Measurements from ENCODE around the gene XAB2.

Gene XAB2

DNA sequence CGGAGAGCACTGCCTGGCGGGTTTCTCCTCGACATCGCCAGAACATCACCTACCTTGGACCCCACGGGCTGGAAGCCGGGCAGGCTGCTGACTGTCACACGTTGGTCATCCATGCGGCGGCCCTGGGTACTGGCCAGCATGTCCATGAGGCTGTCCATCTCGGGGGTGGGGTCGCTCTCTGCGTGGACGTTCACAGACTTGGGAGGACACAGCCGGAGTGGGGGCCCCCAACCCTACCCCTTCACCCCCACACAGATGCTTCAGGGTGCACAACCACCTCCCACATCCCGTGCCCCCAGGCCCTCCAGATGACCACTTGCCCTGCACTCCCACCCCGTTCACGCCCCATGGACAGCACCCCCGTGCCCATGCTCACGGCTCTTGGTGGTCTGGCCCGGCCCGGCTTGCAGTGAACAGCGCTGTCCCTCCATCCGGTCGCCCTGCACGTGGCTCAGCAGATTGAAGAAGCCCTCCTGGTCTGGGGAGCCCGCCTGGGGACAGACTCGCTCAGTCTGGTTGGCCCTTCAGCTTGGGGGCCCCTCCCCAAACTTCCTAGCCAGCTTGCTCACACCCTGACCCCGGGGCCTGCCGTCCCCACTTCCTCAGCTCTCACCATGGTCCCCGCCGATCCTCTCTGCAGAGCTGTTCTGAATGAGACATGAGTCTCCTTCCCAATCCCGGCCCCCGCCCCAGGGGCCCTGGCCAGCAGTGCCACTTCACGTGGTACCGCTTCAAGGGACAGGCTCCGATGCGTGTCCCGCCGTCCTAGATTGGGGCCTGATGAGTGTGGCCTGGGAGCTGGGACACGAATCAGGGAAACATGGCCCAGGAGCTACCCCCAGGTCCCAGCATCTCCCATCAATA lies 3.2 kb upstream of the XAB2 start:
- no peak for DNase-seq

DNA sequence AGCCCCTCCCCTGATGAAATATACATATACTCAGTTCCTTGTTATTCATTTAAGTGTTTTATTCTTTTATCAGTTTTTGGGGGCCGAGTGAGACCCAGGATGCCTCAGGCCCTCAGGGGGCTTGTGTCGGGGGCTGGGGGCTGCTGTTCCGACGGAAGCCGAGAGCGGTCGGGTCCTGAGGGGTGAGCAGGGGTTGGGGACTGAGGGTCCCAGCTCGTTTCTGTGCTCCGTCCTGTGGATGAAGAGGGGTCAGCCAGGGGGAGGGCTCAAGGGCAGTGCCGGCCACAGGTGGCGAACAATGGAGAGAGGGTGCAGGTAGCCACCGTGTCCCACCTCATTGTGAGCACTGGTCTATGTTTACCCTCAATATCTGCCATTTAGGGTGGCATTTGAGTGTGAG lies 2.2 kb upstream of the XAB2 start:
- no peak for DNase-seq

DNA sequence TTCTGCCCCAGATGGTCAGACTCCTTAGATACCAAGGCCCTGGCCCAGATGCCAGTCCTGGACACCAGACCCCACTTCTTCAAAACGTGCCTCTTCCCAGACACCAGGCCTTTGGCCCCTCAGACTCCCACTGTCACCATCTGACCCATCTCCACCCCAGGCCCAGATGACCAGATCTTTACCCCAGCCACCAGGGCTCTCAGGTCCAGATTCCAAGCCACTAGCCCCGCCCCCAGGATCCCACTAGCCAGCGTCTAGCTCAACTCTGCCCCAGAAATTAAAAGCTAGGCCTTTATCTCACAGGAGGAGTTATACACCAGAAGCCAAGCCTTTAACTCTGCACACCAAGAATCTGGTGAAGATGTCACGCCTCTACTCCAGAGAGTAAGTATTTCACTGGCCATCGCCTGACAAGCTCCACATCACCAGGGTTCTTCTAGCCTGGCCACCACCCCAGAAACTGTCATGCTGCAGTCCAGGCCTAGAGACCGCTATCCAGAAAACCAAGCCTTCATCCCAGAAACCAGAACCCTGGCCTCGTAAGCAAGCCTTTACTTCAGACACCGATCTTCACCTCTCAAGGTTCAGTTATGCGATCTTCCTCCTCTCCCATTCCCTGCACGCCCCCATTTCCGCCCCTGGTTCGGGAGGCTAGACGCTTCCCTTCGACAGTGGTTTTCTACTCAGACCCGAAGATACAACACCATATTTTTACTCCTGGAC lies 595 bp downstream of the XAB2 start:
- no peak for DNase-seq

DNA sequence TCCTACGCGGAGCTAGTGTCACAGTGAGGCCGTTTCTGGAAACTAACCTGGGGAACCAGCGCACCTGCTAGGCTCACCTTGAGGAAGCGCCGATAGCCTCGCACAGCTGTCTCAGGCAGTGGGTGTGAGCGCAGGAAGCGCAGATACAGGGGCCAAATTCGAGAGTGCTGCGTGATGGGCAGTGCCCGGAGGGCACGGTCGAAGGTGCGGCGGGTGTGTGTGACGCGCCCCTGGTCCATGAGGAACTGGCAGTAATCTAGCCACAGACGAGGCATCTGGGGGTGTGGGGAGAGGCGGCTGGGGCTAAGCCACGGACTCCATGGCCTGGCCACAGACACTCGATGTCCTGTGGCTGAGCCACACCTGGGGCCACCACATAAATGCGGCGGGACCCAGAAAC lies 2.2 kb downstream of the XAB2 start:
- DNase-seq = no peak

DNA sequence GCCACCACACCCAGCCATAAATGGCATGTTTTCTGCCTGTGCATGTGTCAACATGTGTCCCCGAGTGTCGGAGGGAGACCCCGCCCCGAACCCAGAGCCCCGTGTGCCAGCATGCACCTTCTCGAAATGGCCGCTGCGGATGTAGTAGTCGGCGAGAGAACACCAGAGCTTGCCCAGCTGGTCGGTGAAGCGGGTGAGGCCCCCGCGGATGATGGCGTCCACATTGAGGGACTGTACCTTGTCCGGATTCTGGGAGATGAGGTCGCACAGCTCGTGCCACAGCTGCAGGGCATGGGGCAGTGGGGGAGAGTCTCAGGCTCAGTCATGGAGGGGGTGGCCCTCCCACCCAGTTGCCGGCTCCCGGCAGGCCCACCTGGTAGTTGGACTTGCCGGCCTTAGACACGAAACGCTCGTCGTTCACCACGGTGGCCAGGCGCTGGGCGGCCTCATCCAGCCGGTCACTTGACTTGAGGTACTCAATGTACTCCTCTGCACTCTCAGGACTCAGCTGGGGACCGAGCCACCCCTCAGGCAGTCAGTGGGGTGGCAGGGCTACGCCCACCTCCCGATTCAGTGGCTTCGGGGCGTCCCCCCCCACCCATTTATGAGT lies 3.5 kb downstream of the XAB2 start:
- no peak for DNase-seq

DNA sequence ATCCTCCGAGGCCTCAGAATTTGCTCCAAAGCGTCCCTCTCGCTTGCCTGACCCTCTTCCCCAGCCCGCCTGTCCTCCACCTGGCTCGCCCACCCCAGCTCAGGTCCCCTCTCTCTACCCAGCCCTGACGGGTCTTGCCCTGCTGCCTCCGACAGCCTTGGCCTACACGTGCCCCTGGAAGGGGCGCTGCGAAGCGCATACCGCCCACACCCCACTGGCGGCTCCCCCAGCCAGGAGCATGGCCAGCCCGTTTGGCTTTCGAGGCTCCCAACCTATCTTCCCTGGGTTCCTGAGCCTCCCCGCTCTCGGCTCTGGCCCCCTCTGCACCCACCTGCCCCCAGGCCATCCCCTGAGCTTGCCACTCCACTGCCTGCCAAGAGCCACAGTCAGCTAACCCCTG lies 4.5 kb downstream of the XAB2 start:
- no peak for DNase-seq

DNA sequence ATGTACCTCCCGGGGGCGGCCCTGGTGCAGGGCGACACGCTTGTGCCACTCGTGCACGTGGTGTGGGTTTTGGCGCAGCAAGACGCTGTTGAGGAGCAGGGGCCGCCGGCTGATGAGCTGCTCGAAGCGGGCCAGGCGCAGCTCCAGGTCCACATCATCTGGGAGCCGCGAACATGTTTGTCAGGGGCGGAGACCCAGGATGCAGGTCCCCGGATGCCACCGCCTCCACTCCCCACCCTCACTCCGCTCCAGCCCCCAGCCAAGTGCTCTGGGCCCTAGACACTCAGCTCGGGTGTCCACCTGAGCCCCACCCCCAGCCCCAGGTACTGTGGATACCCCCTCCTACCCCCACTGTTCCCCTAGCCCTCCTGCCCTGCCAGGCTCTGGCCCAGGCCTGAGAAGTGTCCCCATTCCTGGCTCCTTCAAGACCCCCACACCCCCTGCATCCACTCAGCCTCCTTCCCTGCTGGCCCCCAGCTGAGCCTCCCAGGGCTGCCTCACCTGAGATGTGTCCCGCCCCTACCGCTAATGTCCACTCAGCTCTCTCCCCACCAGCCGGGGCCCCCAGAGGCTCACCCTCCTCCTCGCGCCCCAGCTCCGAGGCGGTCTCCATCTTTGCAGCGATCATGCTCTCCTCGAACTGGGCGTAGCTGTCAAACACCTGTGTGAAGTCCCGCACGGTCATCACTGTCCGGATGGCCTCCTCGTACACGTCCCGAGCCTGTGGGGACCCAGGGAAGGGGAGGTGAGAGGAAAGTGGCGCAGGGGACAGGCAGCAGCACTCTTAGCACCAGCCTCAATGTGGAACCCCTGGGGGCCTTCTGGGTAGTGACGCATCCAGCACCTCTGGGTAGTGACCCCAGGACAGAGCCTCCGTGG lies 5.4 kb downstream of the XAB2 start:
- DNase-seq = no peak

DNA sequence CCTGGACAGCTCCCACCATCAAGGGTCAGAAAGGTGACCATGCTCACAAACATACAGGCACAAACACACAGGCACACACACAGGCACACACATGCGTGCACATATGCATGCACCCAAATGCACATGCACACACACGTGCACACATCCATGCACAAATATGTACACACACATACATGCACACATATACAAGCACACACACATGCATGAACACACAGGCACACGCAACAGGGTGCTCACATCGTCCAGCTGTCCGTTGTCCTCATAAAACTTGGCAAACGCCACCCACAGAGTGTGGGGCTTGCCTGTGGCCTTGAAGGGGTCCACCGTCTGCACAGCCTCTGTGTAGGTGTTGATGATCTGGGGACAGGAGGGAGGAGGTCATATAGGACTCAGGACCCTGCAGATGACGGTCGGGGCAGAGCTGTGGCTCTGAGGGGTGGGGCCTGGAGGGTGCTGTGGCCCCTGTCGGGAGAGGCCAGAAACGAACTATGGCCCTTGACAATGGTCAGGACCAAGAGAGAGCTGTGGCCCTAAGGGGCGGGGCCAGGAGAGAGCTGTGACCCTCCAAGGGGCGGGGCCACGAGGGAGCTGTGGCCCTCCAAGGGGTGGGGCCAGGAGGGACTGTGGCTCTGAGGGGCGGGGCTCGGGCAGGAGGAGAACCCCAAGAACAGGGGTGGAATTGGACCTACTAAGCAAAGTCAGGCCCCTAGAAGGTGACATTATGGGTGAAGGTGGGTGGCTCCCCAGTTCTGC lies 6.2 kb downstream of the XAB2 start:
- no peak for DNase-seq

DNA sequence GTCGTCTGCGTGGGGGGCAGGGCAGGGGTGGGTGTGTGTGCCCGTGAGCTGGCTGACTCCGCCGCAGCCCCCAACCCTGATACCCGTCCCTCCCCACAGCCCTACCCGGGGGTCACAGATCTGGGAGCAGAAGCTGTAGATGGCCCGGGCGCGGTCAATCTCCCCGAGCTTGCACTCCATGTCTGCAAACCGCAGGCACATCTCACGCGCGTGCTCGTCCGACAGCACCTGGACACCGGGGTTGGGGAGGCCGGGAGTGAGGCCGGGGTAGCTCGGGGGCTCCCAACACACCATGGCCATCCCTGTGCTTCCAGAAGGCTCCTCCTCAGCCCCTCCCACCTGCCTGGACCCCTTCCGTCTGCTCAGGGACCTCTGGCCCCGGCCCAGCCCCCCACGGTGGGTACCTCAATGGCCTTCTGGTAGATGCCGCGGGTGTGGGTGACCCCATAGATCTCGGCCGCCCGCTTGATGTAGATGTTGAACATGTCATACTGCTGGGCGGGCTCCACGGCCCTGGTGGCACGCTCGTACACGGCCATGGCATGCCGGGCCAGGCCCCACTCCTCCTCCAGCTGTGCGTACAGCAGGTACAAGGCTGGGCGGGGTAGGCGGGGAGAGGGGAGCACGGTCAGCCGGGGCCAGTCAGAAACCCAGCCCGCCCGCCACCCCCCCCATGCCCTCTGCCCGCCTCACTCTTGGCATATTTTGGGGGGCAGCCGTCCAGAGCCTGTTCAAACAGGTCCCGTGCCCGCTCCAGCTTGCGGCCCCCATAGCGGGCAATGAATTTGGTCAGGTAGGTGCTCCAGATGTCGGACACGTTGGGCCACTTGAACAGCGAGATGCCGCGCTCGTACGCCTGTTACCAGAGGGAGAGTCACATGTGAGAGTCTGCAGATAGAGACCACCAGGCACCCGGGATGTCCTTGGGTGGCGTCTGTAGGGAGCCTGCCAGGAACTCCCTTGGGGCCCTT lies 8.6 kb downstream of the XAB2 start:
- no peak for DNase-seq

DNA sequence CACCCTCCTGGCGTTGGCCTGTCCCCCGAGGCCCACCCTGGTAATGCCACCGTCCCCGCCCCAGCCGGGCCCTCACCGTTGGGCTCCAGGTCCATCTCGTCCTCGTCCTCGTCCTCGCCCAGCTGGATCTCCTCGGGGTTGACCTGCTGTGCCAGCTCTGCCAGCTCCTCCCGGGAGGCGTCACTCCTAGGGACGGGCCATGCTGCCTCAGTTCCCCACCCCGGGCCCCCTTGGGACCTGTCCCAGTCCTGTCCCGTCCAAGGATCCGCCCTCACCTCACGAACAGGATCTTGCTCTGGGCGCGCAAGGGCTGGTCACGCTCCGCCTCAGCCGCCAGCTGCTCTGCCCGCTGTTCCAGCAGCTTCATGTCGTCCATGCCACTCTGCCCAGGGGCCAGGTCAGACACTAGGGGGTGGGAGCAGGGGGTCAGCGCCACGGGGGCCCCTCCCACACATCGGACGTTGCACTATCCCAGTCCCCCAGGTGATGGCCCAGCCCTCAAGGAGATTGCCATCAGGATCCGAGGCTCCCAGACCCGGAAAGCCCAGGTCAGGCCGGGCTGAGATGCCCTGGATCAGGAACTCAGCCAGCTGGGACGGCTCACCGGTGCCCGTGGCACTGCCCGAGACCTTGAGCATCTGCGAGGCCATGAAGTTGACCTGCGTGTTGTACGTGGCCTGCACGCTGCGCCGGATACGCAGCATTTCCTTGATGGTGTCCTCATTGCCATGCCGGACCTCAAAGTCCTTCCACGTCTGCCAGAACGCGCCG lies 9.5 kb downstream of the XAB2 start:
- DNase-seq = no peak

DNA sequence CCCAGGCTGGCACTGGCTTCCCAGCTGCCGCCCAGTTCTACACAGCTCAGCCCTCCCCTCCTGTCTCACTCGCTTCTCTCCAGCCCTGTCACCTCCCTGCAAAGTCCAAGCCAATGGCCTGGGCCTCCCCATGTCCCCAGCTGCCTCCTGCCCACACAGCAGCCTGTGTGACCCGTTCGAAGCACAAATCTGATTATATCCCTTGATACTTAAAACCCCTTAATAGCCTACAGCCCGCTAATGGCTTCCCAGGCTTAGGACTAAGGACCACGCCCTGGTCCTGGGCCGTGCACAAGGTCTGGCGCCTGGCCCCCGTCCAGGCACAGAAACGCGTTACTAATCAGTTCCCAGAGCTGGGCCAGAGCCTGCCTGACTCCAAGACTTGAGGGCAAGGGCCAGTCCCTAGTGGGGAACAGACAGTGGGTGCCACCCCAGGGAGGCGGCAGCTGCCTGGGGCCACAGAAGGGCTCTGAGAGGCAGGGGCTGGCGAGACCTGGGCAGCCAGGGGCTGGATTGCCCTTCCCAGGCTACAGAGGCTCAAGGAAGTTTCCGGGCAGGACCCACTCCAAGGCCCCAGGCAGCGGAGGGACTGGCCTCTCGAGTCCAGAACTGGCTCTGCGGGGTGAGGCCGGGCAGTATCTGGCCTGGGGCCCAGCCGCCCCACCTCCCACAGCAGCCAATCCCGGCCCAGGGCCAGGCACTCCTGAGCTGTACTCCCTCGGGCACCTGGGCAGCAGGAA lies 10.4 kb downstream of the XAB2 start:
- no peak for DNase-seq

DNA sequence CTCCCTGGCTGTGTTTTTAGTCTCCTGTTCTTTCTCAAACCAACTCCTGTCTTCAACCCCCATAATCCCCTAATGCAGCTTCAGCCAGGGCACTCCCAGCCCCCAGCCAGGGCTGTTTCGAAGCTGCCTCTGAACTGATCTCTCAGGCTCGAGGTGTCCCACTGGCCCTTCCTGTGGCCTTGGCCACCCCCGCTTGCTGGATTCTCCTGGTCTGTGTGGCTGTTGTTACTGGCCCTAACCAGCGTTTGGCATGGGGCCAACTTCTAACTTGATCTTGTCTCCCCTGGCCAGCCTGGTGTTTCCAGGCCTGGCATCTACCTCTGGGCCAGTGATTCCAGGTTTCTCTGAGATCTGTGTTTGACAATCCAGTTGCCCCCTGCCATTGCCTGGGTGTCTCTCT lies 11.0 kb downstream of the XAB2 start:
- no peak for DNase-seq

DNA sequence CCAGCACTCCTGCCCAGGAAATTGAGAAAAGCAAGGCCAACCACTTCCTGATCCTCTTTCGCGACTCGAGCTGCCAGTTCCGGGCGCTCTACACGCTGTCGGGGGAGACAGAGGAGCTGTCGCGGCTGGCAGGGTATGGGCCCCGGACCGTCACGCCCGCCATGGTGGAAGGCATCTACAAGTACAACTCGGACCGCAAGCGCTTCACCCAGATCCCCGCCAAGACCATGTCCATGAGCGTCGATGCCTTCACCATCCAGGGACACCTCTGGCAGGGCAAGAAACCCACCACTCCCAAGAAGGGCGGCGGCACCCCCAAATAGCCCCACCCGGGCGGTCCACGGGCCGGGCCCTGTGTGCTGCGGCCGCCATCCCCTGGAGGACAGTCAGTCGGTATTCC lies 11.6 kb downstream of the XAB2 start:
- no peak for DNase-seq

DNA sequence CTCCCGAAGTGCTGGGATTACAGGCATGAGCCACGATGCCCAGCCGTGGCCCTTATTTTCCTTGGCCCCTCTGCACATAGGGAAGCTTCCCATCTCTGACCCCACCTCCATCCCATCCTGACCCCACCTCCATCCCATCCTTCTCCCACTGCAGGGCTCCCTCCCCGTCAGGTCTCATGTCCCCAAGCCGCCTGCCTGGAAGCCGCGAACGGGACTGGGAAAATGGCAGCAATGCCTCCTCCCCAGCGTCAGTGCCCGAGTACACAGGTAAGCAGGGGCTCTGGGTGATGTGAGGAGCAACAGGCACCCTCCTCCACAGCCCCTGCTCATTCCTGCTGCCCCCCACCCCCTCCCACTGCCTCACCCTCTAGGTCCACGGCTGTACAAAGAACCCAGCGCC lies 12.2 kb downstream of the XAB2 start:
- no peak for DNase-seq

DNA sequence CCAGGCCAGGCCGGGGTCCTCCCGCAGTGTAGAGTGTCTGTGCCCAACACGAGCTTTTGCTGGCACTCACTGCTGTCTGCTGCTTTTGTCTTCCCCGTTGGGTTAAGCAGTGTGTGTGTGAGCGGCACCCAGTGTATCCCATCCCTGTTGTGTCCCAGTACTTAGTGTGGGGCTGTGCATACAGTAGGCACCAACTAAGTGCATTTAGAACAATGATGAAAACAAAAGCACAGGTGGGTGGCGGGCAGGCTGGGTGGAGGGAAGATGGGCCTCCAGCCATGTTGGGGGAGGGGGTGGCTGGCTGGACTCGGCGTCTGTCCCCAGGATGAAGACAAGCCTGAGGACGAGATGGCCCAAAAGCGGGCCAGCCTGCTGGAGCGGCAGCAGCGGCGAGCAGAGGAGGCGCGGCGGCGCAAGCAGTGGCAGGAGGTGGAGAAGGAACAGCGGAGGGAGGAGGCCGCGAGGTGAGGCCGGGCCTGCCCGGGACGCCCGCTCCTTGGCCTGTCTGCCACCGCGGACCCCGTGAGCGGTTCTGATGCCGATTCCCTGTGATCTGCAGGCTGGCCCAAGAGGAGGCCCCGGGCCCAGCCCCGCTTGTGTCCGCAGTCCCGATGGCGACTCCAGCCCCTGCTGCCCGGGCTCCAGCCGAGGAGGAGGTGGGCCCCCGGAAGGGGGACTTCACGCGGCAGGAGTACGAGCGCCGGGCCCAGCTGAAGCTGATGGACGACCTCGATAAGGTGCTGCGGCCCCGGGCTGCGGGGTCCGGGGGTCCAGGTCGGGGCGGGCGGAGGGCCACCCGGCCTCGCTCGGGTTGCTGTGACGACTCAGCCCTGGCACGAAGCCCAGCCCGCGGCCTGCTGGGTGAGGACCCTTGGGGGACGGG lies 14.2 kb downstream of the XAB2 start:
- DNase-seq = no peak

DNA sequence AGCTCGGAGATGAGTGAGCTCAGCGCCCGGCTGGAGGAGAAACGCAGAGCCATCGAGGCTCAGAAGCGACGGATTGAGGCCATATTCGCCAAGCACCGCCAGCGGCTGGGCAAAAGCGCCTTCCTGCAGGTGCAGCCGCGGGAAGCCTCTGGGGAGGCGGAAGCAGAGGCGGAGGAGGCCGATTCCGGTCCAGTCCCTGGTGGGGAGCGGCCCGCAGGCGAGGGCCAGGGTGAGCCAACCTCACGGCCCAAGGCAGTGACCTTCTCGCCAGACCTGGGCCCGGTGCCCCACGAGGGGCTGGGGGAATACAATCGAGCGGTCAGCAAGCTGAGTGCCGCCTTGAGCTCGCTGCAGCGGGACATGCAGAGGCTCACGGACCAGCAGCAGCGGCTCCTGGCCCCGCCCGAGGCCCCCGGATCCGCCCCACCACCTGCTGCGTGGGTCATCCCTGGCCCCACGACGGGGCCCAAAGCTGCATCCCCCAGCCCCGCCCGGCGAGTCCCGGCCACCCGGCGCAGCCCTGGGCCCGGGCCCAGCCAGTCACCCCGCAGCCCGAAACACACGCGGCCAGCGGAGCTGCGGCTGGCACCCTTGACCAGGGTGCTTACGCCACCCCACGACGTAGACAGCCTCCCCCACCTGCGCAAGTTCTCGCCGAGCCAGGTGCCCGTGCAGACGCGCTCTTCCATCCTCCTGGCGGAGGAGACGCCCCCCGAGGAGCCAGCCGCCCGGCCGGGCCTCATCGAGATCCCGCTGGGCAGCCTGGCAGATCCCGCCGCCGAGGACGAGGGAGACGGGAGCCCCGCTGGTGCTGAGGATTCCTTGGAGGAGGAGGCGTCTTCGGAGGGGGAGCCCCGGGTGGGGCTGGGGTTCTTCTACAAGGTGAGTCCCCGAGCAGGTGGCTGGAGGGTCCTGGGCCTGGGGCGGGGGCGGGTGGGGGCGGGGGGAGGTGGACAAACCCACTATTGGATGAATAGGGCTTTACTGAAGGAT lies 16.8 kb downstream of the XAB2 start:
- DNase-seq = no peak
